ENCODE data around the gene NUSAP1. TPM values are rescaled to one million over a fixed set of nuclear protein-coding genes. Genes with fewer than 3 reads are reported as not detected.

NUSAP1 gene
- total RNA-seq, 4 donors from 2014 or later = 26.5 to 47.7 (median 37.6) TPM

GRCh38 chr15:41392659-41393058 lies 60.0 kb downstream of the NUSAP1 start:
- no peaks in the 10 kb centered on the region for H3K4me1 ChIP-seq
- H3K27ac ChIP-seq = no peak overlapping the region
- no peak overlapping the region for H3K4me3 ChIP-seq
- DNase-seq = no peak
- H3K36me3 ChIP-seq = peaks cover 0 to 72% (median 12%) of the 10 kb centered on the region in 3 donors
- H3K27me3 ChIP-seq = no peaks in the 10 kb centered on the region
- no peak for TF ChIP-seq CTCF (IDR thresholded peaks at IDR 0.05)
- TF ChIP-seq POLR2A (IDR thresholded peaks at IDR 0.05) = no peak
- H3K9me3 ChIP-seq = no peaks in the 10 kb centered on the region
- WGBS, 2 donors = 86 to 100% methylated on average over 2 of the region's 2 CpGs
- intact Hi-C loops (cut with DNase I) = no loop called here

GRCh38 chr15:41394924-41395323 lies 62.2 kb downstream of the NUSAP1 start:
- no peaks in the 10 kb centered on the region for H3K4me1 ChIP-seq
- no peaks in the 10 kb centered on the region for H3K9me3 ChIP-seq
- TF ChIP-seq CTCF (IDR thresholded peaks at IDR 0.05) (no peak), POLR2A (IDR thresholded peaks at IDR 0.05) (no peak)
- intact Hi-C loops (cut with DNase I) = no loop called here
- H3K4me3 ChIP-seq = no peak overlapping the region
- DNase-seq = no peak
- peaks cover 0 to 55% (median 11%) of the 10 kb centered on the region in 3 donors for H3K36me3 ChIP-seq
- 92% methylated on average over 4 of the region's 4 CpGs for WGBS, 2 donors
- no peak overlapping the region for H3K27ac ChIP-seq
- no peaks in the 10 kb centered on the region for H3K27me3 ChIP-seq

- 79 to 81% methylated on average over 3 of the region's 3 CpGs for WGBS, 2 donors
- H3K27me3 ChIP-seq = no peaks in the 10 kb centered on the region
- no peak overlapping the region for H3K27ac ChIP-seq
- DNase-seq = no peak
- peaks cover 0 to 4% (median 0%) of the 10 kb centered on the region in 3 donors for H3K4me1 ChIP-seq
- intact Hi-C loops (cut with DNase I) = no loop called here
- peaks cover 0 to 45% (median 11%) of the 10 kb centered on the region in 3 donors for H3K36me3 ChIP-seq
- H3K9me3 ChIP-seq = no peaks in the 10 kb centered on the region
- TF ChIP-seq CTCF (IDR thresholded peaks at IDR 0.05) (no peak), POLR2A (IDR thresholded peaks at IDR 0.05) (no peak)
- H3K4me3 ChIP-seq = no peak overlapping the region
These were observed 63.4 kb downstream of the NUSAP1 start for GRCh38 chr15:41396111-41396510.

GRCh38 chr15:41401904-41402267 lies 69.2 kb downstream of the NUSAP1 start:
- Histone ChIP-seq H3K27me3 (no peaks in the 10 kb centered on the region), H3K27ac (peak overlapping the region; percentile 88 to 92 (median 90)), H3K4me3 (peak overlapping the region; percentile 62 to 86 (median 82)), H3K36me3 (no peaks in the 10 kb centered on the region), H3K9me3 (no peaks in the 10 kb centered on the region), H3K4me1 (peaks cover 4 to 34% (median 8%) of the 10 kb centered on the region in 3 donors)
- DNase-seq = no peak
- no peak for TF ChIP-seq CTCF (IDR thresholded peaks at IDR 0.05)
- TF ChIP-seq POLR2A (IDR thresholded peaks at IDR 0.05) = no peak
- WGBS, 2 donors = 4 to 8% methylated on average over 9 of the region's 9 CpGs
- intact Hi-C loops (cut with DNase I) = no loop called here

- H3K27ac ChIP-seq = no peak overlapping the region
- H3K27me3 ChIP-seq = no peaks in the 10 kb centered on the region
- no peaks in the 10 kb centered on the region for H3K9me3 ChIP-seq
- TF ChIP-seq POLR2A (IDR thresholded peaks at IDR 0.05) (no peak), CTCF (IDR thresholded peaks at IDR 0.05) (no peak)
- H3K4me3 ChIP-seq = no peak overlapping the region
- intact Hi-C loops (cut with DNase I) = no loop called here
- H3K4me1 ChIP-seq = peaks cover 4 to 42% (median 4%) of the 10 kb centered on the region in 3 donors
- WGBS, 2 donors = 67 to 88% methylated on average over 5 of the region's 5 CpGs
- no peaks in the 10 kb centered on the region for H3K36me3 ChIP-seq
- no peak for DNase-seq
These were observed 74.7 kb downstream of the NUSAP1 start for GRCh38 chr15:41407341-41407740.
